Measurements from ENCODE around the gene LRIG3. TPM values are rescaled to one million over a fixed set of nuclear protein-coding genes. Genes with fewer than 3 reads are reported as not detected.
"Not testable (repeated sequence)": the region's sequence is repeated elsewhere in the genome, so short reads cannot be mapped to it uniquely, and the experiment has no call there.

LRIG3 gene
- total RNA-seq, 1 experiment from 2014 or later: 36.0 TPM

- DNase-seq (ENCODE audit: low spot score): not testable (repeated sequence)
Measured at GRCh38 chr12:58857206-58857605, 63.1 kb downstream of the LRIG3 start.

DNA sequence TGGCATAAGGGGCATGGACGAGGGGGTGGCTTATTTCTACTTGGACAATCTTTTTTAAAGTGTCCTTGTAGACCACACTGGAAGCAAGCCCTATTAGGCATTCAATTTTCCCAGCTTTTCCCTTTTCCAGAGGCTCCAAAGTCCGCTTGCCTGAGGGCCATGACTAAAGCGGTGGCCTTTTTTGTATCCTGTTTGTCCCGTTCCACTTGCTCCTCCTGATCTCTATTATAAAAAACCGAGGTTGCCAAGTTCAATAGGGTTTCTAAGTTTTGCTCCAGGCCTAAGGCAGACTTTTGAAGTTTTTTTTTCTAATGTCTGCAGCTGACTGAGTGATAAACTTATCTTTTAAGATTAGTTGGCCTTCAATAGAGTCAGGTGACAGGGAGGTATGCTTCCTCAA, 64.7 kb downstream of the LRIG3 start:
- DNase-seq (ENCODE audit: low spot score): not testable (repeated sequence)

DNA sequence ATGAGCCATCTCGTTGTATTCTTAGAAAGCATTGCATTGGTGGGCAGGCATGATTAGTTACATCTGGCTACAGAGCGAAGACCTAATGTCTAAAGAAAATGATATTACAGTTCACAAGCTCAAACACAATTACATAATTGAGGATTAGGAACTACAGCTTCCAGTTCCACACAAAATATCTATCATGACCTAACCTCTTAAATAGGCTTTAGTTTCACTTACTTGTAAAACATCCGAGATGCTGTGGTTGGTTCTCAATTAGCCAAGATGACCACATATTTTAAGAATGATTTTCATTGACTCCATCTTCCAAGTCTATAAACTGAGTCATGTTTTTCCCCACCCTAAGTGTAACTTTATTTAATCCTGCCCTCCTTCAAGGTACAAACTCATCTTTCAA, 69.5 kb downstream of the LRIG3 start:
- DNase-seq (ENCODE audit: low spot score): no peak

DNA sequence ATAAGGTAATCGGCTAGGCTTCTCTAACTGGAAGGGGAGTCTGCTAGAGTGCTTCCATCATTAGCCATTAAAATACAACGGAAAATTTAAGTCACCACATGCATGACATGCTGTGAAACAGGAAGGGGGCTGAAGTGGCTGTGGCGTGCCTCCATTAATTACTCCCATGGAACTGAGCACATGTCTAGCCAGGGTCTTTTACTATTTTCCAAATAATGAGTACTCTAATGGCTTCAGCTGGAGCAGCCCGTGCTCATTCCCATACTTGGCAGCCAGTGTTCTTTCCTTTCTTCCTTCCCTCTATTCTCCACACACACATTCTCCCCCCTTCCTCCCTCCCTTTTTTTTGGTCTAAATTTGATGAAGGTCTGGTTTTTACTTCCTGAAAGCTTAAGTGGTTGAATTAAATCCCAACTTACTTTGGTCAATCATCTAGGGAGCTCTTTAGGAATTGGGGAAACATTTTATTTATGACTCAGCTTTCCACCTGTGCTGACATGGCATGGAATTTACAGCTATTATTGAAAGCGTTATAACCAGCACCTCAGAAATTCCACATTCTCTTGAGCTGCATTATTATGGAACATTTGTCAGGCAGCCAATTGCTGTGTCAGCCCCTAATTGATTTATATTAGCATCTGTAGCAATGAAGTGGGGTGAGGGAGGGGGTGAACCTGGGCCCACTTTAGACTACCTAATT, 72.3 kb downstream of the LRIG3 start:
- DNase-seq (ENCODE audit: low spot score): no peak

GRCh38 chr12:58844161-58844560, 76.1 kb downstream of the LRIG3 start:
- no peak for DNase-seq (ENCODE audit: low spot score)

GRCh38 chr12:58841058-58841798, 79.1 kb downstream of the LRIG3 start:
- no peak for DNase-seq (ENCODE audit: low spot score)

- no peak for DNase-seq (ENCODE audit: low spot score)
Measured at GRCh38 chr12:58833853-58834252, 86.5 kb downstream of the LRIG3 start.

- DNase-seq (ENCODE audit: low spot score): no peak
Measured at GRCh38 chr12:58832920-58833319, 87.4 kb downstream of the LRIG3 start.

All from H4 (cell line).